Gastroesophageal sphincter (tissue), 4 donors: ENCODE results near the gene GPC3. TPM values are rescaled to one million over a fixed set of nuclear protein-coding genes. Genes with fewer than 3 reads are reported as not detected.
"Not testable (repeated sequence)": the region's sequence is repeated elsewhere in the genome, so short reads cannot be mapped to it uniquely, and the experiment has no call there.

Experiments used
- ATAC-seq: fragments of 150-250 bp; one replicate; pipeline ENCODE4 v1.9.1; 2016; ENCODE audit warnings: mild to moderate bottlenecking, moderate library complexity
- H3K27ac ChIP-seq, 4 donors: fragments of 200-600 bp; sonication (generic) in 3 of 4; 1 replicate in 3 of 4; 2 replicates in 1 of 4; pipeline ENCODE4 v1.5.1; 2016 to 2019
- H3K27me3 ChIP-seq: fragments of 200-600 bp; sonication (generic); one replicate; pipeline ENCODE4 v1.5.1; 2019
- H3K36me3 ChIP-seq, 2 donors: fragments of 200-600 bp; sonication (generic); one replicate each; pipeline ENCODE4 v1.5.1; 2019; ENCODE audit warnings: control low read depth in 1 of 2
- H3K4me1 ChIP-seq, 3 donors: fragments of 200-600 bp; sonication (generic); 1 replicate in 2 of 3; 2 replicates in 1 of 3; pipeline ENCODE4 v1.5.1; 2016 to 2019; ENCODE audit warnings: control low read depth in 2 of 3
- H3K4me3 ChIP-seq, 2 donors: fragments of 200-600 bp; sonication (generic); one replicate each; pipeline ENCODE4 v1.5.1; 2019; ENCODE audit warnings: mild to moderate bottlenecking in 1 of 2, moderate library complexity in 1 of 2
- H3K9me3 ChIP-seq, 3 donors: fragments of 200-600 bp; sonication (generic); one replicate each; pipeline ENCODE4 v1.5.1; 2017 to 2019; ENCODE audit warnings: control low read depth in 2 of 3
- EP300 ChIP-seq: sonication (generic); formaldehyde crosslinking; IDR thresholded peaks from one replicate; pipeline ENCODE4 v1.6.1; 2017; ENCODE audit warnings: antibody characterized with exemption, mild to moderate bottlenecking
- POLR2A ChIP-seq, 2 donors: fragments of 450-650 bp; IDR thresholded peaks; one replicate each; pipeline ENCODE4 v1.6.1; 2017; ENCODE audit warnings: antibody characterized with exemption in 2 of 2, mild to moderate bottlenecking in 2 of 2, moderate library complexity in 1 of 2
- POLR2AphosphoS5 ChIP-seq: sonication (generic); formaldehyde crosslinking; IDR thresholded peaks from one replicate; pipeline ENCODE4 v1.6.1; 2017; ENCODE audit warnings: antibody characterized with exemption
- WGBS, 2 donors: methylation state at CpG; one replicate each; pipeline ENCODE4 v1.1.5; 2018; ENCODE audit warnings: low coverage in 1 of 2; 5-methylcytosine and 5-hydroxymethylcytosine counted together
- total RNA-seq, 4 donors: library from RNA; depleted of rRNA; stranded (reverse); fragments of >200 nt; gene quantifications; one replicate each; pipeline ENCODE4 v1.1.0, GENCODE V29; 2016
- TF ChIP-seq, protein P1 (sequence below), 4 experiments: fragments of 200-600 bp in 2 of 4; fragments of 450-650 bp in 2 of 4; sonication (generic) in 1 of 4; IDR thresholded peaks; one replicate each; pipeline ENCODE4 v1.5.1; 2017 to 2019; ENCODE audit warnings: antibody characterized with exemption in 4 of 4, mild to moderate bottlenecking in 2 of 4, moderate library complexity in 2 of 4

GPC3 gene
- total RNA-seq, 4 donors from 2014 or later, result 5.8 to 19.7 (median 14.9) TPM

DNA sequence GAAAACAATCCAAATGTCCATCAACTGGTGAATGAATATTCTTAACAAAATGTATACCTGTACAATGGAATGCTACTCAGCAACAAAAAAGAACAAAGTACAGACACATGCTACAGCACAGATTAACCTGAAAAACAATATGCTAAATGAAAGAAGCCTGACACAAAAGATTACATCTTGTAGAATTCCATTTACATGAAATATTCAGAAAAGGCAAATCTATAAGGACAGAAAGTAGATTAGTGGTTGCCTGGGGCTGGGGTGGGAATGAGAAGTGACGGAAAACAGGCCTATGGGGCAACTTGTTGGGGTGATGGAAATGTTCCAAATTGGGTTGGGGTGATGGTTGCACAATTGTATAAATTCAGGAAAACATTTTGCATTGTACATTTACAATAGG, 351.0 kb downstream of the GPC3 start:
- Histone ChIP-seq H3K27me3 (no peaks in the 10 kb centered on the region), H3K27ac (no peak overlapping the region), H3K36me3 (no peaks in the 10 kb centered on the region), H3K9me3 (no peaks in the 10 kb centered on the region), H3K4me3 (no peak overlapping the region), H3K4me1 (peaks cover 0 to 8% (median 0%) of the 10 kb centered on the region in 3 donors)
- WGBS, 2 donors, result 100% methylated on average over 1 of the region's 1 CpG
- no peak for ATAC-seq
- TF ChIP-seq POLR2A (IDR thresholded peaks at IDR 0.05) (no peak), EP300 (no peak), POLR2AphosphoS5 (no peak)
- TF ChIP-seq, protein P1, sequence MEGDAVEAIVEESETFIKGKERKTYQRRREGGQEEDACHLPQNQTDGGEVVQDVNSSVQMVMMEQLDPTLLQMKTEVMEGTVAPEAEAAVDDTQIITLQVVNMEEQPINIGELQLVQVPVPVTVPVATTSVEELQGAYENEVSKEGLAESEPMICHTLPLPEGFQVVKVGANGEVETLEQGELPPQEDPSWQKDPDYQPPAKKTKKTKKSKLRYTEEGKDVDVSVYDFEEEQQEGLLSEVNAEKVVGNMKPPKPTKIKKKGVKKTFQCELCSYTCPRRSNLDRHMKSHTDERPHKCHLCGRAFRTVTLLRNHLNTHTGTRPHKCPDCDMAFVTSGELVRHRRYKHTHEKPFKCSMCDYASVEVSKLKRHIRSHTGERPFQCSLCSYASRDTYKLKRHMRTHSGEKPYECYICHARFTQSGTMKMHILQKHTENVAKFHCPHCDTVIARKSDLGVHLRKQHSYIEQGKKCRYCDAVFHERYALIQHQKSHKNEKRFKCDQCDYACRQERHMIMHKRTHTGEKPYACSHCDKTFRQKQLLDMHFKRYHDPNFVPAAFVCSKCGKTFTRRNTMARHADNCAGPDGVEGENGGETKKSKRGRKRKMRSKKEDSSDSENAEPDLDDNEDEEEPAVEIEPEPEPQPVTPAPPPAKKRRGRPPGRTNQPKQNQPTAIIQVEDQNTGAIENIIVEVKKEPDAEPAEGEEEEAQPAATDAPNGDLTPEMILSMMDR (IDR thresholded peaks at IDR 0.05), result no peak

DNA sequence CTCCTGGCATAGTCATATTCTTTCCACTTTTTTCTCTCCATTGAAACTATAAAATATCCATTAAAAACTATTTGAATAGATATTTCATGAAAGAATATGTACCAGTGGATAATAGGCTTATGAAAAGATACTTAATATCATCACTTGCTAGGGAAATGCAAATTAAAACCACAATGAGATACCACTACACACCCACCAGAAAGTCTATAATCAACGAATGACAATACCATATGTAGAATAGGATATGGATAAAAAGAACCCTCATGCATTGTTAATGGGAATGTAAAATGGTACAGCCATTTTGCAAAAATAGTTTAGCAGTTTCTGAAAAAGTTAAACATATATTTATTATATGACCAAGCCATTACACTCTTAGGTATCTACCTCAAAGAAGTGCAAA, 351.4 kb downstream of the GPC3 start:
- H3K27me3 ChIP-seq, result no peaks in the 10 kb centered on the region
- TF ChIP-seq EP300, result no peak
- TF ChIP-seq, protein P1 (IDR thresholded peaks at IDR 0.05), result no peak
- no peak for TF ChIP-seq POLR2AphosphoS5
- TF ChIP-seq POLR2A (IDR thresholded peaks at IDR 0.05), result no peak
- no peak for ATAC-seq
- 54 to 89% methylated on average over 1 of the region's 1 CpG for WGBS, 2 donors
- no peaks in the 10 kb centered on the region for H3K9me3 ChIP-seq
- peaks cover 0 to 8% (median 0%) of the 10 kb centered on the region in 3 donors for H3K4me1 ChIP-seq
- H3K36me3 ChIP-seq, result no peaks in the 10 kb centered on the region
- H3K4me3 ChIP-seq, result no peak overlapping the region
- no peak overlapping the region for H3K27ac ChIP-seq

DNA sequence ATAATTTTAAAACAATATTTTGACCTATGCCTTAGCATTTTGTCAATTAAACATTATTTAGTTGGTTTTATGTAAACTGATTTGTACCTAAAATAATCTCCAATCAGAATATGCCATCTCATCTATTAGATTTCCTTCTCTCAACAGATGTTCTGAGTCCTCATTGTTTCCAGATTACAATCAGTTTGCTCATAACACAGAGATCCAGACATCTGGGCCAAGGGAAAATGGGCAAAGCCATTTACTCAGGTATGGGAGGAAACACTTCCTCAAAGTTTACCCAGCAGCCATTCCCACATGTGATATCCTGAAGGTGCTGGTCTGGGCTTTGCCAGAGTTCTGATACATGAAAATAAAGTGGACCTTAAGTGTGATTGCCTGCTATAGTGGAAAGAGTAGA, 352.2 kb downstream of the GPC3 start:
- H3K27ac ChIP-seq, result no peak overlapping the region
- H3K4me3 ChIP-seq, result no peak overlapping the region
- no peaks in the 10 kb centered on the region for H3K9me3 ChIP-seq
- TF ChIP-seq, protein P1 (IDR thresholded peaks at IDR 0.05), result no peak
- TF ChIP-seq POLR2AphosphoS5 (no peak), EP300 (no peak)
- peaks cover 0 to 8% (median 0%) of the 10 kb centered on the region in 3 donors for H3K4me1 ChIP-seq
- H3K27me3 ChIP-seq, result no peaks in the 10 kb centered on the region
- no peaks in the 10 kb centered on the region for H3K36me3 ChIP-seq
- no peak for ATAC-seq

DNA sequence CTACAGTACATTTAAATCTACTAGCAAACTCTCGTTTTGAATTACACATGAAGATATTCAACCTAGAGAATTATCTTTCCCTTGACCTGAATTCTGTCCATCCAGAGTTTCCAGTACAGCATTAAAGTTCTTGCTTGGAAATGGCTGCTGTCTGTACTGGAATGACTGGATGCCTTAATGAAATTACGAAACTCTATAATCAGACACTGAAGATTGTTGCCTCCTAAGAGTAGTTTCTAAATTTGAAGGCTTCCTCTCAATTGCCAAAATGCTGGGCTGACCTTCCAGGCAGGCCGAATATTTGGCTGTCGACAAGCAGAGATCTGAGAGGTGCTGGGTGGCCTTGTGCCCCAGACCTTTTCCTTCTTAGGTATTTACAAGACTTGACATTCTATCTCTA, 355.0 kb downstream of the GPC3 start:
- Histone ChIP-seq H3K4me3 (no peak overlapping the region), H3K27me3 (no peaks in the 10 kb centered on the region), H3K4me1 (peaks cover 0 to 8% (median 0%) of the 10 kb centered on the region in 3 donors), H3K27ac (peak overlapping the region in 2 of 4 donors; percentile 41 to 54), H3K36me3 (no peaks in the 10 kb centered on the region), H3K9me3 (no peaks in the 10 kb centered on the region)
- WGBS, 2 donors, result 28 to 36% methylated on average over 2 to 3 of the region's 4 CpGs
- TF ChIP-seq, protein P1 (IDR thresholded peaks at IDR 0.05), result no peak
- TF ChIP-seq EP300, result no peak
- TF ChIP-seq POLR2A (IDR thresholded peaks at IDR 0.05), result no peak
- no peak for ATAC-seq

DNA sequence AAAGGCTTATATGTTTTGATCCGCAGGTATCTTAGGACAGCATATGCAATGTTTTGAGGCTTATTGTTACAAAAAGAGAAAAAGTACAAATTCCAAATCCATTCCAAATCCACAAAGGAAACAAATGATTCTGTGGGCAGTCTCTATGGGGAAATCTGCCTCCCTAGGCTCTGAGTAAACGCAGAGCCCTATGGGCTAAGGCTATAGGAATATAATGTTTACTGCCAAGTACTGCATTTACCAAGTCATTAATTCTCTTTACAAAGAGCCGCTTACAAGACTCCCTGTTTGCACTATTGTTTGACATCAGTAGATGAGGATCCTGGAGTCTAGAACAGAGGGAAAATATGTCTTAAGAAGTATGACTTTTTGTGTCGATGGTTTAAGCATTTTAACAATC, 357.7 kb downstream of the GPC3 start:
- Histone ChIP-seq H3K36me3 (no peaks in the 10 kb centered on the region), H3K27me3 (no peaks in the 10 kb centered on the region), H3K4me3 (no peak overlapping the region), H3K27ac (no peak overlapping the region), H3K4me1 (peaks cover 0 to 8% (median 0%) of the 10 kb centered on the region in 3 donors), H3K9me3 (no peaks in the 10 kb centered on the region)
- ATAC-seq, result no peak
- WGBS, 2 donors, result 11 to 73% methylated on average over 1 to 4 of the region's 4 CpGs
- no peak for TF ChIP-seq POLR2AphosphoS5
- TF ChIP-seq, protein P1 (IDR thresholded peaks at IDR 0.05), result no peak
- TF ChIP-seq POLR2A (IDR thresholded peaks at IDR 0.05), result no peak
- TF ChIP-seq EP300, result no peak

DNA sequence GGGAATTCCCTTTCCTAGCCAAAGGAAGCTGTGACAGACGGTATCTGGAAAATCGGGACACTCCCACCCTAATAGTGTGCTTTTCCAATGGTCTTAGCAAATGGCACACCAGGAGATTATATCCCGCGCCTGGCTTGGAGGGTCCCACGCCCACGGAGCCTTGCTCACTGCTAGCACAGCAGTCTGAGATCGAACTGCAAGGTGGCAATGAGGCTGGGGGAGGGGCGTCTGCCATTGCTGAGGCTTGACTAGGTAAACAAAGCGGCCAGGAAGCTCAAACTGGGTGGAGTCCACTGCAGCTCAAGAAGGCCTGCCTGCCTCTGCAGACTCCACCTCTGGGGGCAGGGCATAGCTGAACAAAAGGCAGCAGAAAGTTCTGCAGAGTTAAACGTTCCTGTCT, 364.0 kb downstream of the GPC3 start:
- 100% methylated on average over 1 of the region's 10 CpGs; no CpG with 5 or more reads in 1 of the 2 donors for WGBS, 2 donors
- H3K4me1 ChIP-seq, H3K36me3 ChIP-seq, H3K27ac ChIP-seq, ATAC-seq, H3K27me3 ChIP-seq, H3K4me3 ChIP-seq: not testable (repeated sequence)
- peaks cover 0 to 11% (median 0%) of the 10 kb centered on the region in 3 donors for H3K9me3 ChIP-seq
